A549 (cell line): Measurements from ENCODE around the gene LRCH1. TPM values are rescaled to one million over a fixed set of nuclear protein-coding genes. Genes with fewer than 3 reads are reported as not detected.

Experiments used
- ATAC-seq, 2 experiments: fragments of 200-7000 bp in 1 of 2; fragments of >200 bp in 1 of 2; cut with Nextera tagmentation in 1 of 2; cut with Tn5 transposase in 1 of 2; 3 replicates each; pipeline versions ENCODE4 v1.8.0 to v1.9.1; 2018 to 2020; ENCODE audit warnings: mild to moderate bottlenecking in 1 of 2, moderate library complexity in 1 of 2
- CTCF ChIA-PET: fragments of 300-600 bp; sonication (Branson Sonifier 250); formaldehyde crosslinking; extraction: SDS; loops from one replicate; lab custom pipeline; 2021; ENCODE audit warnings: antibody characterized with exemption, inconsistent platforms; lab: Yijun Ruan, JAX
- POLR2A ChIA-PET: fragments of 350-600 bp; formaldehyde crosslinking; extraction: SDS; loops from one replicate; lab custom pipeline; 2021; ENCODE audit warnings: antibody characterized with exemption, inconsistent platforms; lab: Yijun Ruan, JAX
- DNase-seq, 2 experiments: peaks; one replicate each; pipeline versions ENCODE4 v3.0.0 to v3.0.0-alpha.2; 2011 to 2016; ENCODE audit warnings: low read depth in 1 of 2, low spot score in 1 of 2
- FAIRE-seq: peaks from 2 replicates; lab custom pipeline; 2011; peaks lifted over from hg19 to GRCh38; lab: Jason Lieb, UNC
- H3K27ac ChIP-seq, 2 experiments: fragments of >200 bp; sonication (Bioruptor Twin); formaldehyde crosslinking; 3 replicates each; pipeline ENCODE4 v1.5.1; 2016 to 2017
- H3K4me1 ChIP-seq: fragments of >200 bp; sonication (Bioruptor Twin); formaldehyde crosslinking; 3 replicates; pipeline ENCODE4 v1.6.1; 2016
- H3K4me2 ChIP-seq: fragments of >200 bp; sonication (Bioruptor Twin); formaldehyde crosslinking; 3 replicates; pipeline ENCODE4 v1.6.1; 2016
- H3K4me3 ChIP-seq: fragments of >200 bp; sonication (Bioruptor Twin); formaldehyde crosslinking; 3 replicates; pipeline ENCODE4 v1.5.1; 2016
- H3K9me3 ChIP-seq: fragments of >200 bp; sonication (Bioruptor Twin); formaldehyde crosslinking; 3 replicates; pipeline ENCODE4 v1.6.1; 2016
- BHLHE40 ChIP-seq: IDR thresholded peaks from 2 replicates; pipeline ENCODE4 v1.6.1; 2012; ENCODE audit warnings: low read depth, low read length, inconsistent platforms
- CBX2 ChIP-seq: fragments of 200-600 bp; sonication (generic); IDR thresholded peaks from 2 replicates; pipeline ENCODE4 v1.6.1; 2016; ENCODE audit warnings: low read depth, mild to moderate bottlenecking, borderline replicate concordance
- CEBPB ChIP-seq, 2 experiments: fragments of >200 bp in 1 of 2; sonication (Bioruptor Twin) in 1 of 2; formaldehyde crosslinking in 1 of 2; IDR thresholded peaks; 2 replicates each; pipeline ENCODE4 v1.6.1; 2012 to 2016
- CHD2 ChIP-seq: fragments of 150-350 bp; IDR thresholded peaks from 2 replicates; pipeline ENCODE4 v1.6.1; 2014; ENCODE audit warnings: low read length; ENCODE audit not compliant: partially characterized antibody
- EHMT2 ChIP-seq: fragments of 200-600 bp; sonication (generic); IDR thresholded peaks from 2 replicates; pipeline ENCODE4 v1.6.1; 2016; ENCODE audit warnings: antibody characterized with exemption, low read depth, mild to moderate bottlenecking, moderate library complexity
- EP300 ChIP-seq, 2 experiments: fragments of >200 bp; sonication (Bioruptor Twin); formaldehyde crosslinking; IDR thresholded peaks; 2 replicates in 1 of 2; 3 replicates in 1 of 2; pipeline ENCODE4 v1.6.1; 2016 to 2017
- FOSB ChIP-seq: fragments of 250-450 bp; sonication (Bioruptor Pico); IDR thresholded peaks from 2 replicates; pipeline ENCODE4 v1.5.0; 2020; ENCODE audit warnings: mild to moderate bottlenecking, moderate library complexity
- HDAC2 ChIP-seq: fragments of 200-600 bp; sonication (generic); IDR thresholded peaks from 2 replicates; pipeline ENCODE4 v1.6.1; 2016
- HEYL ChIP-seq: fragments of 250-450 bp; sonication (Bioruptor Pico); IDR thresholded peaks from 2 replicates; pipeline ENCODE4 v1.8.0; 2021; ENCODE audit warnings: mild to moderate bottlenecking, moderate library complexity
- JUNB ChIP-seq: fragments of >200 bp; sonication (Bioruptor Twin); formaldehyde crosslinking; IDR thresholded peaks from 2 replicates; pipeline ENCODE4 v1.6.1; 2016
- KDM1A ChIP-seq: fragments of 200-600 bp; sonication (generic); IDR thresholded peaks from 2 replicates; pipeline ENCODE4 v1.6.1; 2016; ENCODE audit warnings: low read depth, mild to moderate bottlenecking
- KDM5A ChIP-seq: fragments of 200-600 bp; sonication (generic); IDR thresholded peaks from 2 replicates; pipeline ENCODE4 v1.6.1; 2016; ENCODE audit warnings: antibody characterized with exemption, mild to moderate bottlenecking
- MAFK ChIP-seq: fragments of 450-650 bp; IDR thresholded peaks from 2 replicates; pipeline ENCODE4 v1.6.1; 2014; ENCODE audit not compliant: partially characterized antibody
- MAZ ChIP-seq: fragments of 150-350 bp; IDR thresholded peaks from 2 replicates; pipeline ENCODE4 v1.6.1; 2014; ENCODE audit warnings: antibody characterized with exemption, low read depth, low read length, borderline replicate concordance
- NFE2L2 ChIP-seq: fragments of 150-350 bp; conservative IDR thresholded peaks from 2 replicates; pipeline ENCODE4 v1.6.1; 2014; ENCODE audit warnings: low read length
- RARB ChIP-seq: fragments of 250-450 bp; sonication (Bioruptor Pico); IDR thresholded peaks from 2 replicates; pipeline ENCODE4 v1.8.0; 2021; ENCODE audit warnings: mild to moderate bottlenecking, moderate library complexity
- RFX5 ChIP-seq: fragments of 450-650 bp; IDR thresholded peaks from 2 replicates; pipeline ENCODE4 v1.7.1; 2014; ENCODE audit warnings: antibody characterized with exemption, mild to moderate bottlenecking, moderate library complexity
- SREBF2 ChIP-seq: fragments of 450-650 bp; IDR thresholded peaks from 2 replicates; pipeline ENCODE4 v1.6.1; 2014; ENCODE audit warnings: mild to moderate bottlenecking, moderate library complexity
- TFCP2L1 ChIP-seq: fragments of 250-450 bp; sonication (Bioruptor Pico); IDR thresholded peaks from 2 replicates; pipeline ENCODE4 v1.5.0; 2021; ENCODE audit warnings: mild to moderate bottlenecking
- TP53 ChIP-seq: fragments of 250-450 bp; sonication (Bioruptor Pico); IDR thresholded peaks from 2 replicates; pipeline ENCODE4 v1.5.0; 2021; ENCODE audit warnings: mild to moderate bottlenecking, moderate library complexity
- ZSCAN20 ChIP-seq: fragments of 250-450 bp; sonication (Bioruptor Pico); IDR thresholded peaks from 2 replicates; pipeline ENCODE4 v1.8.0; 2022; ENCODE audit warnings: mild to moderate bottlenecking, moderate library complexity
- WGBS: methylation state at CpG from one replicate; pipeline ENCODE4 v1.1.6; 2017; ENCODE audit errors: missing lambda C conversion rate; 5-methylcytosine and 5-hydroxymethylcytosine counted together
- polyA plus RNA-seq, 4 experiments: library from polyadenylated mRNA; depleted of rRNA in 3 of 4; stranded (reverse); fragments of >200 nt; fragmentation: RNase III in 1 of 4; extraction: RNeasy Plus Mini Kit Qiagen cat#74134 plus additional on column Dnase treatment in 1 of 4; gene quantifications; 2 replicates in 3 of 4; 3 replicates in 1 of 4; pipeline ENCODE4 v1.2.3, GENCODE V29; 2011 to 2017
- TF ChIP-seq, protein P1 (sequence below): fragments of >200 bp; sonication (Bioruptor Twin); formaldehyde crosslinking; IDR thresholded peaks from 3 replicates; pipeline ENCODE4 v1.6.1; 2016
- TF ChIP-seq, protein P2 (sequence below): fragments of 150-350 bp; IDR thresholded peaks from 2 replicates; pipeline ENCODE4 v1.6.1; 2014; ENCODE audit warnings: low read depth, mild to moderate bottlenecking, low read length
- TF ChIP-seq, protein P3 (sequence below): fragments of 250-450 bp; sonication (Bioruptor Pico); IDR thresholded peaks from 2 replicates; pipeline ENCODE4 v1.5.0; 2020; ENCODE audit warnings: low read depth, mild to moderate bottlenecking, moderate library complexity
- TF ChIP-seq, protein P4 (sequence below): fragments of 200-600 bp; sonication (generic); IDR thresholded peaks from 2 replicates; pipeline ENCODE4 v1.6.1; 2016; ENCODE audit warnings: antibody characterized with exemption, mild to moderate bottlenecking, moderate library complexity
- TF ChIP-seq, protein P5 (sequence below): fragments of >200 bp; sonication (Bioruptor Twin); formaldehyde crosslinking; IDR thresholded peaks from 2 replicates; pipeline ENCODE4 v1.6.1; 2016

The LRCH1 gene
- polyA plus RNA-seq, 2 of the 4 experiments (the other 2 are of a cell fraction): 8.5 to 16.4 TPM

DNA sequence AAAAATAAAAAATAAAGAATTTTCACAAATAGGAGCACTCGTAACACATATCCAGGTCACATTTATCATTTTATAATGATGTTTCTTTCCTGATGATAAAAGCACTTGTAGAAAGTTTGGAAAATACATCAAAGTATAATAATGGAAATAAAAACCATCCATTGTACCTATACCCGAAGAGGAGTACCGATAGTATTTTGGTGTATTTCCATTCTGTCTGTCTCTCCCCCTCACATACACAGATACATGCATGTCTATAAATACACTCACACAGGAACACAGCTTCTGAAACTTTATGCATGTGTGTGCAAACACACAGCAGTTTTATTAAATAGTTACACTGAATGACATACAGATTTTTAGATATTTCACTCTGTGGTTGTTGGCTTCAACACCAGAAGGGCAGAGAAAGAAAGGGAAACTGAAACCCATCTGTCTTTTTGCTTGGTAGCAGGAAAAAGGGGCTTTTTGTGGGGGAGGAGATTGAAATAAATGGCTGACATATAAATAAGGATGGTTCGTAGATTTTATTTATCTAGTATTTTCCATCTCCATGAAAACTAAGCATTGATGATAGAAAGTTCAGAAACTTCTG lies 114.8 kb downstream of the LRCH1 start:
- POLR2A ChIA-PET: no interaction called here
- WGBS: 80% methylated on average over 4 of the region's 4 CpGs
- CTCF ChIA-PET: no interaction called here
- no peak for DNase-seq
- no peak for ATAC-seq
- H3K27ac ChIP-seq: peak overlapping the region; percentile 57 to 58
- no peak overlapping the region for H3K4me3 ChIP-seq
- H3K4me1 ChIP-seq: peaks cover 61% of the 10 kb centered on the region
- H3K9me3 ChIP-seq: no peaks in the 10 kb centered on the region
- TF ChIP-seq, protein P1, sequence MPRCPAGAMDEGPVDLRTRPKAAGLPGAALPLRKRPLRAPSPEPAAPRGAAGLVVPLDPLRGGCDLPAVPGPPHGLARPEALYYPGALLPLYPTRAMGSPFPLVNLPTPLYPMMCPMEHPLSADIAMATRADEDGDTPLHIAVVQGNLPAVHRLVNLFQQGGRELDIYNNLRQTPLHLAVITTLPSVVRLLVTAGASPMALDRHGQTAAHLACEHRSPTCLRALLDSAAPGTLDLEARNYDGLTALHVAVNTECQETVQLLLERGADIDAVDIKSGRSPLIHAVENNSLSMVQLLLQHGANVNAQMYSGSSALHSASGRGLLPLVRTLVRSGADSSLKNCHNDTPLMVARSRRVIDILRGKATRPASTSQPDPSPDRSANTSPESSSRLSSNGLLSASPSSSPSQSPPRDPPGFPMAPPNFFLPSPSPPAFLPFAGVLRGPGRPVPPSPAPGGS: no peak
- TF ChIP-seq TFCP2L1 (CRISPR knock-in tag) (no peak), MAZ (no peak), KDM1A (no peak), MAFK (no peak), FOSB (CRISPR knock-in tag) (no peak), BHLHE40 (no peak), TP53 (CRISPR knock-in tag) (no peak)
- TF ChIP-seq, protein P2, sequence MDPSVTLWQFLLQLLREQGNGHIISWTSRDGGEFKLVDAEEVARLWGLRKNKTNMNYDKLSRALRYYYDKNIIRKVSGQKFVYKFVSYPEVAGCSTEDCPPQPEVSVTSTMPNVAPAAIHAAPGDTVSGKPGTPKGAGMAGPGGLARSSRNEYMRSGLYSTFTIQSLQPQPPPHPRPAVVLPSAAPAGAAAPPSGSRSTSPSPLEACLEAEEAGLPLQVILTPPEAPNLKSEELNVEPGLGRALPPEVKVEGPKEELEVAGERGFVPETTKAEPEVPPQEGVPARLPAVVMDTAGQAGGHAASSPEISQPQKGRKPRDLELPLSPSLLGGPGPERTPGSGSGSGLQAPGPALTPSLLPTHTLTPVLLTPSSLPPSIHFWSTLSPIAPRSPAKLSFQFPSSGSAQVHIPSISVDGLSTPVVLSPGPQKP: no peak
- H3K4me2 ChIP-seq: peak overlapping the region; percentile 69
- FAIRE-seq: no peak

DNA sequence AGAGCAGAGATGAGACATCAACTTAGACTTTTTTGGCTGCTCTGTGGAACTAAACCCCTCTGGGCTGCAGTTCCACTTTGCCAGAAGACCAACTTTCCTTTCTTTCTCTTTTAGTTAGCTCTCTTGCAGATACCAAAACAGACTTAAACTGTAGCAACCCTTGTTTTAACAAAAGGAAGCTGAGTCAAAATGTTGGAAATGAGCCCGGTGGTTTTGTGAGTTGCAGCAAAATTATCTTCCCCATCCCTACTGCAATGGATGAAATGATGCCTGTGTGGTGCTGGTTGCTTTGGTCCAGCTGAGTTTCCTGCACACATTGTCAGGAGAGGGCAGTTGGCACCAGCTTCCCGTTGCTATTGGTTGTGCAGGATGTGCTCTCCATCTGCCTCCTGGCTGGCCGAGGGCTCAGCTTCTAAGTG lies 115.3 kb downstream of the LRCH1 start:
- 36% methylated on average over 3 of the region's 3 CpGs for WGBS
- Histone ChIP-seq H3K27ac (peak overlapping the region; percentile 57 to 58), H3K9me3 (no peaks in the 10 kb centered on the region), H3K4me2 (peak overlapping the region; percentile 69), H3K4me1 (peaks cover 56% of the 10 kb centered on the region), H3K4me3 (no peak overlapping the region)
- CTCF ChIA-PET: no interaction called here
- FAIRE-seq (no peak), DNase-seq (no peak), ATAC-seq (no peak)
- POLR2A ChIA-PET: no interaction called here
- no peak for TF ChIP-seq EHMT2
- TF ChIP-seq TP53 (CRISPR knock-in tag): no peak
- no peak for TF ChIP-seq ZSCAN20 (CRISPR knock-in tag)
- no peak for TF ChIP-seq KDM1A
- no peak for TF ChIP-seq RFX5
- TF ChIP-seq EP300 (IDR thresholded peaks at IDR 0.05): no peak
- TF ChIP-seq, protein P3, sequence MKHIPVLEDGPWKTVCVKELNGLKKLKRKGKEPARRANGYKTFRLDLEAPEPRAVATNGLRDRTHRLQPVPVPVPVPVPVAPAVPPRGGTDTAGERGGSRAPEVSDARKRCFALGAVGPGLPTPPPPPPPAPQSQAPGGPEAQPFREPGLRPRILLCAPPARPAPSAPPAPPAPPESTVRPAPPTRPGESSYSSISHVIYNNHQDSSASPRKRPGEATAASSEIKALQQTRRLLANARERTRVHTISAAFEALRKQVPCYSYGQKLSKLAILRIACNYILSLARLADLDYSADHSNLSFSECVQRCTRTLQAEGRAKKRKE (CRISPR knock-in tag): no peak
- TF ChIP-seq NFE2L2: no peak
- no peak for TF ChIP-seq RARB (CRISPR knock-in tag)
- TF ChIP-seq CEBPB (IDR thresholded peaks at IDR 0.05): no peak
- no peak for TF ChIP-seq CBX2
- TF ChIP-seq KDM5A: no peak
- no peak for TF ChIP-seq CHD2
- no peak for TF ChIP-seq JUNB

DNA sequence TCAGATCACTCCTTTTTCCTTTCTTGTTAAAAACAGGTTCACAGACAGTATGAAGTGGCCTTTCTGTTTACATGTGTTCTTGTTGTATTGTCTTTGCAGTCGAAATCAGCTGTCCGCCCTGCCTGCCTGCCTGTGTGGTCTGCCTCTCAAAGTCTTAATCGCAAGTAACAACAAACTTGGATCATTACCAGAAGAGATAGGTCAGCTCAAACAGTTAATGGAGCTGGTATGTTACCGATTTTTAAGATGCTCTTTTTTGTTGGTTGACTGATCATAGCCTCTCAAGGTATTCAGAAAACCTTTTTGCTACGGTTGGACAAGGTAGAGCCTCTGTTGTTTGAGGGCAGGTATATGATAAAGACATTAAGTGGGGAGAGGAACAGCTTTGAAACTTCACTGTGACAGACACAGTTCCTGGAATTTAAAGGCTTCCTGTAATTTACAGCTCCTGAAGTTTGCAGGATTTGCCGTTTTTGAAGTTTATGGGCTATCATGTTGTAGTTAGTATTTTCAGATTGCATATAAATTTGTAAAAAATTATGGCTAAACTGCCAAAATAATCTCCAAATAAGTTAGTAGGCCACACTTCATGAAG lies 116.1 kb downstream of the LRCH1 start:
- ATAC-seq (no peak), FAIRE-seq (no peak), DNase-seq (no peak)
- ChIA-PET CTCF (interaction anchor here (1.0 kb wide), 1 partner anchor 117 kb away, joined by 5 read pairs; no protein-coding TSS in a partner anchor), POLR2A (no interaction called here)
- H3K4me1 ChIP-seq: peaks cover 48% of the 10 kb centered on the region
- 74% methylated on average over 6 of the region's 6 CpGs for WGBS
- H3K4me3 ChIP-seq: no peak overlapping the region
- H3K9me3 ChIP-seq: no peaks in the 10 kb centered on the region
- H3K27ac ChIP-seq: peak overlapping the region in 1 of 2 experiments; percentile 32; a peak in 1 of 6 replicates
- H3K4me2 ChIP-seq: no peak overlapping the region; the same call in 2 of the 3 replicates
- TF ChIP-seq RFX5 (no peak), HEYL (CRISPR knock-in tag) (no peak), HDAC2 (no peak), BHLHE40 (no peak), KDM5A (no peak), RARB (CRISPR knock-in tag) (no peak), EP300 (IDR thresholded peaks at IDR 0.05) (no peak), KDM1A (no peak), SREBF2 (no peak), TP53 (CRISPR knock-in tag) (no peak)
- TF ChIP-seq, protein P4, sequence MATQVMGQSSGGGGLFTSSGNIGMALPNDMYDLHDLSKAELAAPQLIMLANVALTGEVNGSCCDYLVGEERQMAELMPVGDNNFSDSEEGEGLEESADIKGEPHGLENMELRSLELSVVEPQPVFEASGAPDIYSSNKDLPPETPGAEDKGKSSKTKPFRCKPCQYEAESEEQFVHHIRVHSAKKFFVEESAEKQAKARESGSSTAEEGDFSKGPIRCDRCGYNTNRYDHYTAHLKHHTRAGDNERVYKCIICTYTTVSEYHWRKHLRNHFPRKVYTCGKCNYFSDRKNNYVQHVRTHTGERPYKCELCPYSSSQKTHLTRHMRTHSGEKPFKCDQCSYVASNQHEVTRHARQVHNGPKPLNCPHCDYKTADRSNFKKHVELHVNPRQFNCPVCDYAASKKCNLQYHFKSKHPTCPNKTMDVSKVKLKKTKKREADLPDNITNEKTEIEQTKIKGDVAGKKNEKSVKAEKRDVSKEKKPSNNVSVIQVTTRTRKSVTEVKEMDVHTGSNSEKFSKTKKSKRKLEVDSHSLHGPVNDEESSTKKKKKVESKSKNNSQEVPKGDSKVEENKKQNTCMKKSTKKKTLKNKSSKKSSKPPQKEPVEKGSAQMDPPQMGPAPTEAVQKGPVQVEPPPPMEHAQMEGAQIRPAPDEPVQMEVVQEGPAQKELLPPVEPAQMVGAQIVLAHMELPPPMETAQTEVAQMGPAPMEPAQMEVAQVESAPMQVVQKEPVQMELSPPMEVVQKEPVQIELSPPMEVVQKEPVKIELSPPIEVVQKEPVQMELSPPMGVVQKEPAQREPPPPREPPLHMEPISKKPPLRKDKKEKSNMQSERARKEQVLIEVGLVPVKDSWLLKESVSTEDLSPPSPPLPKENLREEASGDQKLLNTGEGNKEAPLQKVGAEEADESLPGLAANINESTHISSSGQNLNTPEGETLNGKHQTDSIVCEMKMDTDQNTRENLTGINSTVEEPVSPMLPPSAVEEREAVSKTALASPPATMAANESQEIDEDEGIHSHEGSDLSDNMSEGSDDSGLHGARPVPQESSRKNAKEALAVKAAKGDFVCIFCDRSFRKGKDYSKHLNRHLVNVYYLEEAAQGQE: no peak
- TF ChIP-seq, protein P5, sequence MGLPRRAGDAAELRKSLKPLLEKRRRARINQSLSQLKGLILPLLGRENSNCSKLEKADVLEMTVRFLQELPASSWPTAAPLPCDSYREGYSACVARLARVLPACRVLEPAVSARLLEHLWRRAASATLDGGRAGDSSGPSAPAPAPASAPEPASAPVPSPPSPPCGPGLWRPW: no peak
